ENCODE results near the gene FAM9C. TPM values are rescaled to one million over a fixed set of nuclear protein-coding genes. Genes with fewer than 3 reads are reported as not detected.
A peak's percentile ranks its signal among the peaks of the same experiment; 100 is the strongest.

The FAM9C gene
- total and polyA plus RNA-seq, 2 donors (not counting 3 experiments of a cell fraction or from before 2014, with no cell fraction given): not detected

- intact Hi-C loops (cut with micrococcal nuclease) (loop anchor here (2.0 kb wide), 1 partner anchor 38 kb away; no protein-coding TSS in a partner anchor), dilution Hi-C loops (cut with MboI; ENCODE audit: extremely low pct_ligation_motif_present, low sequenced_read_pairs) (no loop called here)
- DNase-seq (ENCODE audit: low read depth, low spot score) (no peak), FAIRE-seq (peak; percentile 40)
- Histone ChIP-seq H3K27me3 (ENCODE audit: control insufficient read depth in 2 of 2, insufficient read depth in 2 of 2, low read length in 2 of 2) (no peaks in the 10 kb centered on the region), H3K36me3 (ENCODE audit: control insufficient read depth in 2 of 2, extremely low read depth in 1 of 2, insufficient read depth in 2 of 2, low read length in 2 of 2) (no peaks in the 10 kb centered on the region), H3K9me1 (replicated peaks; ENCODE audit: control insufficient read depth, extremely low read depth, insufficient read depth, low read length) (no peaks in the 10 kb centered on the region), H3K4me2 (ENCODE audit: insufficient read depth, low read length) (no peak overlapping the region), H3K9ac (replicated peaks; ENCODE audit: extremely low read depth, insufficient read depth, low read length) (peak overlapping the region; percentile 14), H2AFZ (ENCODE audit: low read depth, low read length) (peak overlapping the region; percentile 31), H3K79me2 (ENCODE audit: control insufficient read depth, insufficient read depth, low read length) (no peaks in the 10 kb centered on the region), H3K27ac (ENCODE audit: insufficient read depth, low read depth, low read length) (peak overlapping the region; percentile 64), H4K20me1 (replicated peaks; ENCODE audit: control insufficient read depth, extremely low read depth, insufficient read depth, low read length) (no peaks in the 10 kb centered on the region), H3K4me3 (replicated peaks in 1 of 3; ENCODE audit: insufficient read depth in 1 of 3, low read depth in 1 of 3, low read length in 3 of 3) (no peak overlapping the region), H3K4me1 (ENCODE audit: control insufficient read depth, extremely low read depth, insufficient read depth, low read length) (peaks cover 43% of the 10 kb centered on the region), H3K9me3 (replicated peaks; ENCODE audit: control insufficient read depth, insufficient read depth, low read length) (no peaks in the 10 kb centered on the region)
- ChIA-PET CTCF (interaction anchor here (0.8 to 1.9 kb wide), 4 partner anchors 9 to 145 kb away, joined by 3 to 5 read pairs (median 4); no protein-coding TSS in a partner anchor), POLR2A (interaction anchor here (1.6 kb wide), 1 partner anchor 112 kb away, joined by 10 read pairs; no protein-coding TSS in a partner anchor)
- TF ChIP-seq MYC (IDR thresholded peaks at IDR 0.05; ENCODE audit: low read depth, low read length): no peak
- no peak for TF ChIP-seq GATA2 (IDR thresholded peaks at IDR 0.05; ENCODE audit: insufficient read depth, insufficient read length, low read depth, low read length)
- no peak for TF ChIP-seq CTCF (IDR thresholded peaks at IDR 0.05; ENCODE audit: extremely low read depth in 1 of 2, insufficient read depth in 1 of 2, low read depth in 1 of 2, low read length in 2 of 2)
- no peak for TF ChIP-seq EZH2 (IDR thresholded peaks at IDR 0.05; ENCODE audit: borderline replicate concordance, low read depth, low read length, severe bottlenecking)
- no peak for TF ChIP-seq FOS (IDR thresholded peaks at IDR 0.05; ENCODE audit: borderline replicate concordance, insufficient read depth, low read length)
- TF ChIP-seq MAX (IDR thresholded peaks at IDR 0.05; ENCODE audit: insufficient read depth, insufficient read length): no peak
- TF ChIP-seq JUN (IDR thresholded peaks at IDR 0.05; ENCODE audit: borderline replicate concordance, insufficient read depth, insufficient read length, low read depth): no peak
- TF ChIP-seq POLR2AphosphoS5 (IDR thresholded peaks at IDR 0.05; ENCODE audit: insufficient read depth, low read depth, low read length): no peak
- no TSS peak for BruUV-seq (replicated peaks)
These were observed 46.8 kb upstream of the FAM9C start for GRCh38 chrX:13091111-13091765.

Data from endothelial cell of umbilical vein (primary cell).